ENCODE results near the gene MAP7.
"Not testable (repeated sequence)": the region's sequence is repeated elsewhere in the genome, so short reads cannot be mapped to it uniquely, and the experiment has no call there.

MAP7 gene

DNA sequence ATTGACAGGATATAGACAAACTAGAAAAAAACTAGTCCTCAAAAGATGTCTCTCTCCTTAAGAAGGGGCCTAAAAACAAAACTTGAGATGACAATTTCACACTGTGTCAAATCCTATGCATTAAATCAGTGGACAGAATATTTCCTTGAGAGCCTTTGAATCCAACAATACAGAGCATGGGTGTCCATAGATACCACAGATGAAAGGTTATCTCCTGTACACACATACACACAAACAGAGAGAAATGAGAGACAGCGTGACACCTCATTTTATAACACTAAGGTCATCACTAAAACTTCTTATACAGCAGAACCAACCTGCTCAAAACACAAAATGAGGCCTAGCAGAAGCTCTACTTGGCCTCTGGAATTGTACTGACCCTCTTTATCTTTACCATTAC lies 55.5 kb downstream of the MAP7 start:
- DNase-seq (ENCODE audit: insufficient read length, low spot score) (no peak), FAIRE-seq (no peak)
- TF ChIP-seq POLR2A (IDR thresholded peaks at IDR 0.05; ENCODE audit: low read depth, low read length), result no peak

DNA sequence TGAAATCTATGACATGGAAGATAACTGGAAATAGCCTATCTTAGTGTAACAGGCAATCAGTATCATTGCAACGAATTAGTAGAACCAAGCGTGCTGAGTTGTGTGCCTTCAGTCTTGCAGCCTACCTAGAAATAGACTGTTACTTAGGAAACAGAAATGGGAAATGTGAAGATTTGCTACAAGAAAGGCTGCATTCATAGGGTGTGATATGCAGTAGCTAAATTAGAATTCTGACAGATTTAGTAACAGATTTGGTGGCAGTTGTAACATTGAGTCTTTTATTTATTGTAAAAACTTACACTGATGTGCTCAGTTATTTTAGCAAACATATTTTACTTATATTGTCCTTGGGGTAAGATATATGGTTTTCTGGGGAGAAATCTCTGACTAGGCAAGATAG lies 56.2 kb downstream of the MAP7 start:
- DNase-seq (ENCODE audit: insufficient read length, low spot score) (no peak), FAIRE-seq (no peak)

DNA sequence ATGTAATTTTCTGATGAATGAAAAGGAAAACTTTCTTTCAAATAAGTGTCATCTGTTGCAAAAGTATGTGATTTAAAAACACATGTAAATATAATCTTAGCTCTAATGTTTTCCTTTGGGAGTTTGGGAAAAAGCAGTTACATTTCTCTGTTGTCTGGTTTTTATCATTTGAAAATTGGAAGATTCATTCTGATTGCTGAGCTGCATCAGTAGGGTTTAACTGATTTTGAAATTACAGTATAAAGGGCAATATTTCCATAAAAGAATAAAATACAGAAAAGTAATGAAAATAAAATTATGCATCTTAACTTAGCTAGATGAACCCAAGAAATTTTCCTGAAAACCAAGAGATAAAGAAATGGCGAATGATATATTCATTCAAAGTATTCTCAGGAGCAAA lies 57.8 kb downstream of the MAP7 start:
- DNase-seq (ENCODE audit: insufficient read length, low spot score) (no peak), FAIRE-seq (no peak)
- TF ChIP-seq POLR2A (IDR thresholded peaks at IDR 0.05; ENCODE audit: low read depth, low read length), result no peak

More for the DNA sequence above, 56.2 kb downstream of the MAP7 start:
- TF ChIP-seq POLR2A (IDR thresholded peaks at IDR 0.05; ENCODE audit: low read depth, low read length), result no peak

DNA sequence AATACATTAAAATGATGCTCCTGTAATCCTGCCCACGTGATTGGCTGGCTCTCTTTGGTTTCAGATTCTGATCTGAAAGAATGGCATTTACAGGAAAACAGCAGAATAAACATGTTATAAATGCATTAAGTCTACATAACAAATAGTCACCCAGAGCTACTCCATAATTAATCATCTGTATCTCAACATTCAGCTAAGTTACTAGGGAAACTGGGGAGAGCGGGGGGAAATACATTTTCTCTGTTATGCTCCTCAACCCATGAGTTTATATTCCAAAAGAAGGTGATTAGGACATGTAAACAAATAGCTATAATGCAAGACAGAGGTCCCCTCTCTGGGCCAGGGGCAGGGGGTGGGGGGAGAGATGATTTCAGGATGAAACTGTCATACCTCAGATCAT lies 58.5 kb downstream of the MAP7 start:
- FAIRE-seq (no peak), DNase-seq (ENCODE audit: insufficient read length, low spot score) (no peak)
- no peak for TF ChIP-seq POLR2A (IDR thresholded peaks at IDR 0.05; ENCODE audit: low read depth, low read length)

DNA sequence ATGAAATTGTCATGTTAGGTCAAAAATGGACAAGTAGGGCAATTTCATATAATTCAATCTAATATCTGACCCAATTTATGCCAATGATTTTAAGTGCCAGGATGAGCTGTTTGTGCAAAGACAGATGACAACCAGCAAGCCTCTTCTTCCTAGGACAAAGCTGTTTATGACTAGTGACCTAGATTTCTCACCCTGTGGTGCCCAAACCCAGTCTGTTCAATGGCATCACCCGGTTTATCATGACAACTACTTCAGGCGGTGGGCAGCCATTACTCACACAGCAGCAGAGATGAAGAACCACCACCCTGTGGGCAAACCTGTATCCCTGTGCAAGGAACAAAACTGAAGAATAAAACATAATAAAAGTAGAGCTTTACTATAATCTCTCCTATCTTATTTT lies 59.0 kb downstream of the MAP7 start:
- FAIRE-seq (no peak), DNase-seq (ENCODE audit: insufficient read length, low spot score) (no peak)
- no peak for TF ChIP-seq POLR2A (IDR thresholded peaks at IDR 0.05; ENCODE audit: low read depth, low read length)

DNA sequence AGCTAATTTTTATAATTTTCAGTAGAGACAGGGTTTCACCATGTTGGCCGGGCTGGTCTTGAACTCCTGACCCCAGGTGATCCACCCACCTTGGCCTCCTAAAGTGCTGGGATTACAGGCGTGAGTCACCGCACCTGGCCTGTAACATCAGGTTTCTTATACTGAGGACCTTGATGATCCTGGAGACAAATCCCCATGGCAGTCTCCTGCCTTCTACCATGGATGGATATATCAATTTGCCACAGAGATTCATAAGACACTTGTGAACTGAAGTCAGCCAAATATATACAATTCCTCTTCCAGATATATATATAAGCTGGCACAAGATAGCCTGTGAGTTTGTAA lies 60.6 kb downstream of the MAP7 start:
- FAIRE-seq; DNase-seq (ENCODE audit: insufficient read length, low spot score): not testable (repeated sequence)

DNA sequence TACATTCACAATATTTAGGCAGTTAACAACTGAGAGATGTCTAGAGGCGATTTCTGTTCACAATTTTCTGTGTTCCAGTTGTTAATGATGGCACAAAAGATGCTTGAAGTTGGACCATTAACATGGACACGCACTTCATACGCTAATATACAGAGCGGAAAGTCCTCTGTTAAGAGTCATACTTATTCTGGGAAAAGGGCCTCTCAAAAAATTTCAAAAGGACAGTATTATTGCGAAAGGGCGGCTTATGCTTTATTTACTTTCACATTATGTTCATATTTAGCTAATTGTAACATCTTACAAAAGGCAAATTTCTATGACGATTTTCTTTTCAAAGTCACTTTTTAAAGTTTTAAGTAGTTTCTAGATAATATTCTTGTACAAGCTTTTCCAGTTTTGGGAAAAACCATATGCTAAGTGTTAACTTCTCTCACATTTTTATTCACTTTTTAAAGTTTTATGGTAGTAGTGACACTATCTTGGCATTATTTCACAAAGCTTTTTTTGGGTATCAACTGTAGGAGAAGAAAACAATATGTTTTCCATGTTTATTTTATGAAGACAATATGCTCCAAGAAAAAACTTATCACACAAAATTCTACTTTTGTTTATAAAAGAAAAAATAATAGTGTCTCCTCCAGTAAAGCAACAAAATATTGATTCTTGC lies 62.3 kb downstream of the MAP7 start:
- FAIRE-seq, result no peak
- no peak for DNase-seq (ENCODE audit: insufficient read length, low spot score)
- no peak for TF ChIP-seq POLR2A (IDR thresholded peaks at IDR 0.05; ENCODE audit: low read depth, low read length)

DNA sequence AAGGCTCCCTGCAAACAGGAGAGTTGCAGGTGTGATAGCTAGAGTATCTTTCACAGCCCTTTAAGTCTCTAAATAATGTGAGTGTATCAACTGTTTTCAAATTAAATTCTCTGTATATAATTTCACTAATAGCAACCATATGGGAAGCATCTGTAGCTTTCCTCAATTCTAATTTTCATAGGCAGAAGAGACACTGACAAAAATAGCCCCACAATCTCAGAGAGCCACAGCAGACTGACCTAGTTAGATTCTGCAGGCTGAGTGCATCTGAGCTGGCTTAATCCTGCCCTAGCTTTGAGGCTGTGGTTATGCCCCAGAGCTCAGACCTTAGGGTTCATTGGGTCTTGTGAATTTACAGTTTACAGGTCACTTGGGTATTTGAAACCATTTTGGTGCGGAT lies 63.9 kb downstream of the MAP7 start:
- FAIRE-seq, result no peak
- TF ChIP-seq POLR2A (IDR thresholded peaks at IDR 0.05; ENCODE audit: low read depth, low read length), result no peak
- no peak for DNase-seq (ENCODE audit: insufficient read length, low spot score)

DNA sequence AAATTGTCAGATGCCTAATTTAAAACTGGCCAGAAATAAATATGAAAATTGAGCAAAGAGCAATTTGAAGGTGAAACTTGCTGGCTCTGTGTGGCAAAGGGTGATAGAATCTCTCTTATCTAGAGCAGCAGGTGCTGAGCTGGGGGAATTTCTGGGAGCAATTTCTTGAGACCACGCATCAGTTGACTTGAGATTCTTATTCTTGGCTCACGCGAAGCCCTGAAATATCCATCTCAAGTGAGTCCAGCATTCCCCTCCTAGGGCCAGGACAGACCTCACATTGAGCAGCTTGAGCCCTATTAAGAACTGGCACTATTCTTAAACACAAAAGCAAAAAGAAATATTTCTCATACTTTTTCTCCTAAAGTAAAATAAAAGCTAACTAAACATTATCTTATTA lies 66.3 kb downstream of the MAP7 start:
- no peak for FAIRE-seq
- no peak for TF ChIP-seq POLR2A (IDR thresholded peaks at IDR 0.05; ENCODE audit: low read depth, low read length)

DNA sequence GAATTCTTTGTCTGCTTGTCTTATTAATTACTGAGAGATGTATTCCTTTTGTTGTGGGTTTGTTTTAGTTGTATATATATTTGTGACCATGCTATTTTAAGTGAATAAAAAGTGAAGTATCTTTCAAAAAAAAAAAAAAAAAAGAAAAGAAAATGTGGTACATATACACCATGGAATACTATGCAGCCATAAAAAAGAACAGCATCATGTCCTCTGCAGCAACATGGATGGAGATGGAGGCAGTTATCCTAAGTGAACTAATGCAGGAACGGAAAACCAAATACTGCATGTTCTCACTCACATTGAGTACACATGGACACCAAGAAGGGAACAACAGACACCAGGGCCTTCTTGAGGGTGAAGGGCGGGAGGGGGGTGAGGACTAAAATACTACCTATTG lies 67.2 kb downstream of the MAP7 start:
- not testable (repeated sequence) for DNase-seq (ENCODE audit: insufficient read length, low spot score); FAIRE-seq

More for the DNA sequence above, 66.3 kb downstream of the MAP7 start:
- no peak for DNase-seq (ENCODE audit: insufficient read length, low spot score)

DNA sequence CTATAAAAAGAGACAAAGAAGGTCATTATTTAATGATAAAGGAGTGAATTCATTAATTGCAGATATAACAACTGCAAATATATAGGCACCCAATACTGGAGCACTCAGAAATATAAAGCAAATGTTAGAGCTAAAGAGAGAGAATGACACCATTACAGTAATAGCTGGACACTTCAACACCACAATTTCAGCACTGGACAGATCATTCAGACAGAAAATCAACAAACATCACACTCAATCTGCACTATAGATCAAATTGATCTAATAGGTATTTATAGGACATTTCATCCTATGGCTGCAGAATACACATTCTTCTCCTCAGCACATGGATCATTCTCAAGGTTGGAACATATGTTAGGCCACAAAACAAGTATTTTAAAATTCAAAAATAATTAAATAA lies 72.7 kb downstream of the MAP7 start:
- no peak for TF ChIP-seq POLR2A (IDR thresholded peaks at IDR 0.05; ENCODE audit: low read depth, low read length)
- no peak for DNase-seq (ENCODE audit: insufficient read length, low spot score)
- no peak for FAIRE-seq

DNA sequence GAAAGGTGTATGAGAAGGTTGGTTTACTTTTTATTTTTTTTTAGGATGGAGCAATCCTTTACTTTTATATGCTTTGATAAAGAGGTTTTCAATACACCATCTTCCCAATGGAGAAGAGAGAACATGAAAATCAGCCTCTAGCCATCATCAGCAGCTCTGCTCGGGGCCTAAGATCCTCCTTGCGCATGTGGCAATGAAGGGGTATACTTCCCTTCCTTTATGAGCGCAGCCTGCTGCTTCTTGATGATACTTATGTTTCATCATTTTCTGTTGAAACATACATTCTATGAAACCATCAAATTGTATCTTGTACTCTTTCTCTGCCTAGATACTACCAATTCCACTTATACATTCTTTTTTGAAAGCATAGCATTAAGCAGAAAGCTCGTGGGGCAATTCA lies 74.5 kb downstream of the MAP7 start:
- no peak for DNase-seq (ENCODE audit: insufficient read length, low spot score)
- TF ChIP-seq POLR2A (IDR thresholded peaks at IDR 0.05; ENCODE audit: low read depth, low read length), result no peak
- FAIRE-seq, result no peak

DNA sequence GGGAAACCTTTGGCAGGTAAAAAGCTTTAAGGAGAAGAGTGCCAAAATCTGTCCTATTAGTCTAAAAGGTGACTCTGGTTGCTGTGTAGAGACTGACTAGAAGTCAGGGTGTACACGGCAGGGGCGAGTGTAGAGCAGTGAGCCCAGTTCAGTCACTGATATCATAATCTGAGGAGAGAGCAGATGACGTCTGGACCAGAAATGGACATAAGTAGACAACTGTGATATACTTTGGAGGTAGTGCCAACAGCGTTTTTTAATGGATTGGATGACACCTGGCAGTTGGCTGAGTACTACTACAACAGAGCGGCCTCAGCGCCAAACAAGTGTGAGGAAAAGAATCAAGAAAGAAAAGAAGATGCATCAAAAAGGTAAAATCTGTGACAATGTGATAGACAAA lies 76.0 kb downstream of the MAP7 start:
- DNase-seq (ENCODE audit: insufficient read length, low spot score), result no peak
- TF ChIP-seq POLR2A (IDR thresholded peaks at IDR 0.05; ENCODE audit: low read depth, low read length), result no peak
- no peak for FAIRE-seq

DNA sequence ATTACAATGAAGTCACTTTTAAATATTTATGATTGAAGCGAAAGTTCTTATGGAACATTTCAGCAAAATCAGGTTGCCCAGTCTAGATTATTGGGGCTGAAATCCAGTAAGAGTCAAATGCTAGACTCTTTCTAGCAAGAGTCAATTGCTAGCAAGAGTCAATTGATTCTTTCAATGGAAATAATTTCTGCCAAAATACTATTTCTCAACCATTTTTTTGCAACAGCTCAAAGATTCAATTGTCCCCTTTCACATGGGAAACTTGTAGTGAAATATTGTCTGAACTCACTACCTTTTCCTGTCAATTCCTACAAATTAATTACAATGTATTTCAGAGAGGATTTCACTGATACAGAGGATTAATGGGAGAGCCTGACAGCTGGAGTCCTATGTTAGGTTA lies 78.3 kb downstream of the MAP7 start:
- FAIRE-seq, result no peak
- TF ChIP-seq POLR2A (IDR thresholded peaks at IDR 0.05; ENCODE audit: low read depth, low read length), result no peak
- DNase-seq (ENCODE audit: insufficient read length, low spot score), result no peak

DNA sequence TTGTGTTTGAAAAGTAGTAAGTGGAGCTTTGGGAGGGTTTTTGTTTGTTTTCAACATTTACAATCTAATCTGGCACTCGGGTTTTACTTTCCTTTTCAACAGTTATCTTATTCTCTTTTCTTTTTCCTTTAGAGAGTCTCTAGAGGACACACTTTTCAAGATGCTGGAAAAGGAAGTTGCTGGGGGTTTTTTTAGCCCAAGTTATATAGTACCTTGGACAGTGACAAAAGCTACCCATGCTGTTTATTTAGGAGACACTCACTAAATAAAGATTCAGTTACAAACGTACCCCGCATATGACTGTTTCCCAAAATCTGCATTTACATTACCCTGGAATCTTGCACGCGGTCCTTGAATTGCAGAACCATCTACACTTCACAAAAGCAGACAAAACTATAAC lies 78.8 kb downstream of the MAP7 start:
- no peak for DNase-seq (ENCODE audit: insufficient read length, low spot score)
- TF ChIP-seq POLR2A (IDR thresholded peaks at IDR 0.05; ENCODE audit: low read depth, low read length), result no peak
- FAIRE-seq, result no peak

DNA sequence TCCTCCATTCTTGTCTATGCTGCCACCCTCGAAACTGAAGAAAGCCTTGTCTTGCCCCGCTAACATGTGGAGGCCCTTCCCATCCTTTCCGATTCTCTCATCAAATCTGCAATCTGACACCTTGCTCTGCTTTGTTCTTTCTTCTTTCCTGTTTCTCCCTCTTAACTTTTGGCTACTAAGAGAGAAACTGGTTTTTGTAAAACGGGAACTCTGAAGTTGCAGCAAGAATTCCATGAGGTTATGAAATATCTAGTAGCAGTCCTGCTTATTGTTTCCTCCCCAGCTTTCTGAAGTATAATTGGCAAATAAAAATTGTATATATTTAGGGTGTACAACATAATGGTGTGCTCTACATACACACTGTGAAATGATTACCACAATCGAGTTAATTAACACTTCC lies 80.2 kb downstream of the MAP7 start:
- no peak for TF ChIP-seq POLR2A (IDR thresholded peaks at IDR 0.05; ENCODE audit: low read depth, low read length)
- FAIRE-seq (no peak), DNase-seq (ENCODE audit: insufficient read length, low spot score) (no peak)

Data from H54 (cell line).